ENCODE measurements around the gene CAB39. TPM values are rescaled to one million over a fixed set of nuclear protein-coding genes. Genes with fewer than 3 reads are reported as not detected.

Gene CAB39
- total and polyA plus RNA-seq, 2 experiments from 2014 or later: 18.7 to 67.5 TPM

DNA sequence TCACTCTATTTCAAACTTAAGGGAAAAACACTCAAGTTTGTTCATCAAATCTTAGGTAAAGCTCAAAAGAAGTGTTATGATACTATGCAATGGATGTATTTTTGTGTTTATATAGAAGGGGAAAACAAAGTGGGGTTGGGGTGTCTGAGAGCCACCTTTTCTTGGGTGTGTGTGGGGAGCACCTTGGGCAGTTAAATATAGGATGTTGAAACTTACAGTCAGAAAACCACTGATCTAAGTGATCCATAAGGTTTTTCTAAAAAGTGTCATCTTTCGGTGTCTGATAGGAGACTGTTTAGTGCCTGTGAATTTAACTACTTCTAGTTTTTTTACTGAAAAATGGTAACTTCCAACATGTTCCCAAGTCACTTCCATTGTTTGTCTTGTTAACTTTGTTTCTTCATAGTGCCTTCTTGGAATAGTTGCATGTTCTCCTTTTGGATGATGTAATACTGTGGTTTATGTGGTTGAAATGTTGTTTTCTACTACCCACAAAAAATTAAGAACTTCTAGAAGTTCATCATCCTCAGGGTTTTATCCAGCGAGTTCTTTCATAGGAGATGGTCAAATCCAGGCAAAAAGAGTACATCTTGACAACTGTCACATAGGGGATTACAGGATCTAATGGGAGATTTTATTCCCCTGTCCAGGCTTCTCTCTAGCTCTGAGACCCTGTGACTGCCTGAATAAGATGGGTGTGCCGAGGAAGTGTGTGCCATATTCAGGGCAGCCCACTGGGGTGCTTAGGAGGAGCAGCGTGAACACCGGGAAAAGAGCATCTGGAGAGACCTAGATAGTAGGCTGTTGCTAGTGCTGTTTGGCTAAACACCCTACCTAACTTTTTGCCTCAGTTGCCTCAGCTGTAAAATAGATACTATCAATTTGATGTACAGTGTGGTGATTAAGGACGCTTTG, 46.2 kb downstream of the CAB39 start:
- peaks cover 41% of the 10 kb centered on the region for H3K4me1 Mint-ChIP-seq
- H3K4me3 Mint-ChIP-seq: no peak overlapping the region
- H3F3A ChIP-seq (replicated peaks; ENCODE audit: low read depth): no peaks in the 10 kb centered on the region
- no peak overlapping the region for H2AFZ ChIP-seq
- no peak overlapping the region for H3K27ac ChIP-seq (ENCODE audit: low read depth)
- peaks cover 44% of the 10 kb centered on the region for H3K4me1 ChIP-seq (ENCODE audit: insufficient read depth)
- no peaks in the 10 kb centered on the region for H3K9me3 Mint-ChIP-seq
- H3K9me2 ChIP-seq (ENCODE audit: insufficient read depth): no peaks in the 10 kb centered on the region
- DNase-seq (ENCODE audit: low spot score) (no peak), ATAC-seq (peak; percentile 36)
- H3K36me3 ChIP-seq (ENCODE audit: insufficient read depth): no peaks in the 10 kb centered on the region
- peaks cover 13% of the 10 kb centered on the region for H4K20me1 ChIP-seq (replicated peaks; ENCODE audit: insufficient read depth)
- H3K27ac Mint-ChIP-seq: peak overlapping the region; percentile 81
- H3K36me3 Mint-ChIP-seq (ENCODE audit: low read depth): peaks cover 10% of the 10 kb centered on the region; the same call in 2 of the 3 replicates
- no peak overlapping the region for H3K4me3 ChIP-seq
- TF ChIP-seq, protein P1, sequence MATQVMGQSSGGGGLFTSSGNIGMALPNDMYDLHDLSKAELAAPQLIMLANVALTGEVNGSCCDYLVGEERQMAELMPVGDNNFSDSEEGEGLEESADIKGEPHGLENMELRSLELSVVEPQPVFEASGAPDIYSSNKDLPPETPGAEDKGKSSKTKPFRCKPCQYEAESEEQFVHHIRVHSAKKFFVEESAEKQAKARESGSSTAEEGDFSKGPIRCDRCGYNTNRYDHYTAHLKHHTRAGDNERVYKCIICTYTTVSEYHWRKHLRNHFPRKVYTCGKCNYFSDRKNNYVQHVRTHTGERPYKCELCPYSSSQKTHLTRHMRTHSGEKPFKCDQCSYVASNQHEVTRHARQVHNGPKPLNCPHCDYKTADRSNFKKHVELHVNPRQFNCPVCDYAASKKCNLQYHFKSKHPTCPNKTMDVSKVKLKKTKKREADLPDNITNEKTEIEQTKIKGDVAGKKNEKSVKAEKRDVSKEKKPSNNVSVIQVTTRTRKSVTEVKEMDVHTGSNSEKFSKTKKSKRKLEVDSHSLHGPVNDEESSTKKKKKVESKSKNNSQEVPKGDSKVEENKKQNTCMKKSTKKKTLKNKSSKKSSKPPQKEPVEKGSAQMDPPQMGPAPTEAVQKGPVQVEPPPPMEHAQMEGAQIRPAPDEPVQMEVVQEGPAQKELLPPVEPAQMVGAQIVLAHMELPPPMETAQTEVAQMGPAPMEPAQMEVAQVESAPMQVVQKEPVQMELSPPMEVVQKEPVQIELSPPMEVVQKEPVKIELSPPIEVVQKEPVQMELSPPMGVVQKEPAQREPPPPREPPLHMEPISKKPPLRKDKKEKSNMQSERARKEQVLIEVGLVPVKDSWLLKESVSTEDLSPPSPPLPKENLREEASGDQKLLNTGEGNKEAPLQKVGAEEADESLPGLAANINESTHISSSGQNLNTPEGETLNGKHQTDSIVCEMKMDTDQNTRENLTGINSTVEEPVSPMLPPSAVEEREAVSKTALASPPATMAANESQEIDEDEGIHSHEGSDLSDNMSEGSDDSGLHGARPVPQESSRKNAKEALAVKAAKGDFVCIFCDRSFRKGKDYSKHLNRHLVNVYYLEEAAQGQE (IDR thresholded peaks at IDR 0.05; ENCODE audit: unreplicated experiment): no peak
- TF ChIP-seq ZNF331 (CRISPR knock-in tag; IDR thresholded peaks at IDR 0.05; ENCODE audit: low read depth) (no peak), EZH2phosphoT487 (IDR thresholded peaks at IDR 0.05; ENCODE audit: unreplicated experiment) (no peak)
- TF ChIP-seq, protein P2, sequence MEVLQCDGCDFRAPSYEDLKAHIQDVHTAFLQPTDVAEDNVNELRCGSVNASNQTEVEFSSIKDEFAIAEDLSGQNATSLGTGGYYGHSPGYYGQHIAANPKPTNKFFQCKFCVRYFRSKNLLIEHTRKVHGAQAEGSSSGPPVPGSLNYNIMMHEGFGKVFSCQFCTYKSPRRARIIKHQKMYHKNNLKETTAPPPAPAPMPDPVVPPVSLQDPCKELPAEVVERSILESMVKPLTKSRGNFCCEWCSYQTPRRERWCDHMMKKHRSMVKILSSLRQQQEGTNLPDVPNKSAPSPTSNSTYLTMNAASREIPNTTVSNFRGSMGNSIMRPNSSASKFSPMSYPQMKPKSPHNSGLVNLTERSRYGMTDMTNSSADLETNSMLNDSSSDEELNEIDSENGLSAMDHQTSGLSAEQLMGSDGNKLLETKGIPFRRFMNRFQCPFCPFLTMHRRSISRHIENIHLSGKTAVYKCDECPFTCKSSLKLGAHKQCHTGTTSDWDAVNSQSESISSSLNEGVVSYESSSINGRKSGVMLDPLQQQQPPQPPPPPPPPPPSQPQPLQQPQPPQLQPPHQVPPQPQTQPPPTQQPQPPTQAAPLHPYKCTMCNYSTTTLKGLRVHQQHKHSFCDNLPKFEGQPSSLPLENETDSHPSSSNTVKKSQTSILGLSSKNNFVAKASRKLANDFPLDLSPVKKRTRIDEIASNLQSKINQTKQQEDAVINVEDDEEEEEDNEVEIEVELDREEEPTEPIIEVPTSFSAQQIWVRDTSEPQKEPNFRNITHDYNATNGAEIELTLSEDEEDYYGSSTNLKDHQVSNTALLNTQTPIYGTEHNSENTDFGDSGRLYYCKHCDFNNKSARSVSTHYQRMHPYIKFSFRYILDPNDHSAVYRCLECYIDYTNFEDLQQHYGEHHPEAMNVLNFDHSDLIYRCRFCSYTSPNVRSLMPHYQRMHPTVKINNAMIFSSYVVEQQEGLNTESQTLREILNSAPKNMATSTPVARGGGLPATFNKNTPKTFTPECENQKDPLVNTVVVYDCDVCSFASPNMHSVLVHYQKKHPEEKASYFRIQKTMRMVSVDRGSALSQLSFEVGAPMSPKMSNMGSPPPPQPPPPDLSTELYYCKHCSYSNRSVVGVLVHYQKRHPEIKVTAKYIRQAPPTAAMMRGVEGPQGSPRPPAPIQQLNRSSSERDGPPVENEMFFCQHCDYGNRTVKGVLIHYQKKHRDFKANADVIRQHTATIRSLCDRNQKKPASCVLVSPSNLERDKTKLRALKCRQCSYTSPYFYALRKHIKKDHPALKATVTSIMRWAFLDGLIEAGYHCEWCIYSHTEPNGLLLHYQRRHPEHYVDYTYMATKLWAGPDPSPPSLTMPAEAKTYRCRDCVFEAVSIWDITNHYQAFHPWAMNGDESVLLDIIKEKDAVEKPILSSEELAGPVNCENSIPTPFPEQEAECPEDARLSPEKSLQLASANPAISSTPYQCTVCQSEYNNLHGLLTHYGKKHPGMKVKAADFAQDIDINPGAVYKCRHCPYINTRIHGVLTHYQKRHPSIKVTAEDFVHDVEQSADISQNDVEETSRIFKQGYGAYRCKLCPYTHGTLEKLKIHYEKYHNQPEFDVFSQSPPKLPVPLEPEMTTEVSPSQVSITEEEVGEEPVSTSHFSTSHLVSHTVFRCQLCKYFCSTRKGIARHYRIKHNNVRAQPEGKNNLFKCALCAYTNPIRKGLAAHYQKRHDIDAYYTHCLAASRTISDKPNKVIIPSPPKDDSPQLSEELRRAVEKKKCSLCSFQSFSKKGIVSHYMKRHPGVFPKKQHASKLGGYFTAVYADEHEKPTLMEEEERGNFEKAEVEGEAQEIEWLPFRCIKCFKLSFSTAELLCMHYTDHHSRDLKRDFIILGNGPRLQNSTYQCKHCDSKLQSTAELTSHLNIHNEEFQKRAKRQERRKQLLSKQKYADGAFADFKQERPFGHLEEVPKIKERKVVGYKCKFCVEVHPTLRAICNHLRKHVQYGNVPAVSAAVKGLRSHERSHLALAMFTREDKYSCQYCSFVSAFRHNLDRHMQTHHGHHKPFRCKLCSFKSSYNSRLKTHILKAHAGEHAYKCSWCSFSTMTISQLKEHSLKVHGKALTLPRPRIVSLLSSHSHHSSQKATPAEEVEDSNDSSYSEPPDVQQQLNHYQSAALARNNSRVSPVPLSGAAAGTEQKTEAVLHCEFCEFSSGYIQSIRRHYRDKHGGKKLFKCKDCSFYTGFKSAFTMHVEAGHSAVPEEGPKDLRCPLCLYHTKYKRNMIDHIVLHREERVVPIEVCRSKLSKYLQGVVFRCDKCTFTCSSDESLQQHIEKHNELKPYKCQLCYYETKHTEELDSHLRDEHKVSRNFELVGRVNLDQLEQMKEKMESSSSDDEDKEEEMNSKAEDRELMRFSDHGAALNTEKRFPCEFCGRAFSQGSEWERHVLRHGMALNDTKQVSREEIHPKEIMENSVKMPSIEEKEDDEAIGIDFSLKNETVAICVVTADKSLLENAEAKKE (CRISPR knock-in tag; IDR thresholded peaks at IDR 0.05): no peak
- no peak overlapping the region for H3K4me2 ChIP-seq
- no peaks in the 10 kb centered on the region for H3K27me3 ChIP-seq (ENCODE audit: insufficient read depth)
- peaks cover 3% of the 10 kb centered on the region for H3K27me3 Mint-ChIP-seq (ENCODE audit: insufficient read depth, low read depth, poor library complexity)
- peaks cover 68% of the 10 kb centered on the region for H3K79me2 ChIP-seq (replicated peaks; ENCODE audit: insufficient read depth)
